Skin epidermis (tissue), 12 donors: ENCODE results near the gene PRTN3.

Experiments used
- H3K27ac ChIP-seq, 21 experiments: fragments of 200-600 bp; sonication (generic) in 11 of 21; one replicate each; pipeline ENCODE4 v1.5.0; 2020; ENCODE audit warnings: mild to moderate bottlenecking in 3 of 21, inconsistent platforms in 2 of 21, moderate library complexity in 2 of 21
- H3K4me3 ChIP-seq, 7 experiments: fragments of 200-600 bp; sonication (generic) in 2 of 7; one replicate each; pipeline ENCODE4 v1.5.0; 2020; ENCODE audit warnings: inconsistent platforms in 2 of 7, mild to moderate bottlenecking in 2 of 7, moderate library complexity in 1 of 7

Gene PRTN3

GRCh38 chr19:889662-890295 lies 49.0 kb downstream of the PRTN3 start:
- Histone ChIP-seq H3K4me3 (no peak overlapping the region), H3K27ac (no peak overlapping the region)

- no peak overlapping the region for H3K4me3 ChIP-seq
- H3K27ac ChIP-seq = peak overlapping the region in 1 of 21 experiments; percentile 38
These were observed 50.0 kb downstream of the PRTN3 start for GRCh38 chr19:890831-891230.

GRCh38 chr19:891421-892200 lies 50.8 kb downstream of the PRTN3 start:
- H3K27ac ChIP-seq = peak overlapping the region in 19 of 21 experiments; percentile 86 to 99 (median 98)
- peak overlapping the region; percentile 50 to 94 (median 82) for H3K4me3 ChIP-seq

GRCh38 chr19:892243-892893 lies 51.6 kb downstream of the PRTN3 start:
- H3K4me3 ChIP-seq = peak overlapping the region; percentile 50 to 94 (median 82)

GRCh38 chr19:892894-893689 lies 52.3 kb downstream of the PRTN3 start, which contains the start of the genes MED16 and RNU6-9:
Gene MED16 (minus strand): TSS chr19:893187. CDS start chr19:891131, 2,056 bp downstream.
Gene RNU6-9 (plus strand): TSS chr19:893484.
- Histone ChIP-seq H3K27ac (peak within 1 kb of the TSS; percentile 86 to 99 (median 97)), H3K4me3 (peak within 1 kb of the TSS; percentile 50 to 94 (median 82))

More at GRCh38 chr19:892243-892893, 51.6 kb downstream of the PRTN3 start:
- peak overlapping the region; percentile 86 to 99 (median 97) for H3K27ac ChIP-seq

GRCh38 chr19:896434-896833 lies 55.6 kb downstream of the PRTN3 start:
- no peak overlapping the region for H3K4me3 ChIP-seq
- no peak overlapping the region for H3K27ac ChIP-seq

GRCh38 chr19:896999-897398 lies 56.2 kb downstream of the PRTN3 start:
- Histone ChIP-seq H3K27ac (no peak overlapping the region), H3K4me3 (no peak overlapping the region)

GRCh38 chr19:897442-898039 lies 56.7 kb downstream of the PRTN3 start:
- no peak overlapping the region for H3K4me3 ChIP-seq
- no peak overlapping the region for H3K27ac ChIP-seq
